ENCODE measurements around the gene SF3B5.
A peak's percentile ranks its signal among the peaks of the same experiment; 100 is the strongest.
"Not testable (repeated sequence)": the region's sequence is repeated elsewhere in the genome, so short reads cannot be mapped to it uniquely, and the experiment has no call there.

Gene SF3B5

DNA sequence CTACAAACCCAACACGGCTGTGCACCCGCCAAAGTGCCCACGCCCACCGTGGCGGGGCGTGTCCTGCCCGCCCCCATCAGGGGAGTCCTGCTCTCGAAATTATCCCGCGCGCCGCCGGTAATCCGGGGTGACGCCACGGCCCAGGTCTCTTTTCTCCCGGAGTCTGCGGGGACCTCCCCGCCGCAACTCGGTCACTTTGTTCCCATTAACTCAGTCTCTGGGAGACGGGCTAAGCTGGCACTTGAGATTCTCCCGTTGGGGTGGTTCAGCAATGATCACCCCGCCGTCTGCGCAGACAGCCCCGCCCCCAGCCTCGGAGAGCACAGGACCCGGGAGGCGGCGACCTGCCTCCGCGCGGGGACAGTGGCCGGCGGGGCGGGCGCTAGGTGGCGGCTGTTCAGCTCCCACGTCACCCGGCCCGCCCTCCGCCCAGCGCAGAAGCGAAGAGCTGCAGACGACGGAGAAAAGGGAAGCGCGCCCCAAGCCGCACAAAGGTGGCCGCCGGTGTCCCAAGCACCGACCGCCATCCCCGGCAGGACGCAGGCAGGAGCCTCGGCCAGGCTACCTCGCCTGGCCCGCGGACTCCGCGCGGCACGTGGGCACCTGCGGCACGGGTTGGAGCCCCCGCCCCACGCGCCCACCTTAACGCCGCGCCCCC is 31.5 kb downstream of the SF3B5 start:
- peak; percentile 72 for DNase-seq (ENCODE audit: low read depth)
- H3K9me3 ChIP-seq (ENCODE audit: control insufficient read depth, low read length) = no peaks in the 10 kb centered on the region
- H3K27me3 ChIP-seq (replicated peaks; ENCODE audit: control insufficient read depth, insufficient read depth, low read length) = peaks cover 29% of the 10 kb centered on the region

GRCh38 chr6:144063246-144063743 is 32.1 kb downstream of the SF3B5 start:
- peaks cover 29% of the 10 kb centered on the region for H3K27me3 ChIP-seq (replicated peaks; ENCODE audit: control insufficient read depth, insufficient read depth, low read length)
- DNase-seq (ENCODE audit: low read depth) = no peak

More for the DNA sequence above, 31.5 kb downstream of the SF3B5 start:
- no peaks in the 10 kb centered on the region for H3K36me3 ChIP-seq (ENCODE audit: control insufficient read depth, insufficient read depth, low read length, severe bottlenecking)
- H3K4me1 ChIP-seq (ENCODE audit: control insufficient read depth, insufficient read depth, low read length) = peaks cover 7% of the 10 kb centered on the region
- H3K4me3 ChIP-seq (ENCODE audit: low read length) = peak overlapping the region; percentile 83
- H3K9ac ChIP-seq (ENCODE audit: low read length) = peak overlapping the region; percentile 46

DNA sequence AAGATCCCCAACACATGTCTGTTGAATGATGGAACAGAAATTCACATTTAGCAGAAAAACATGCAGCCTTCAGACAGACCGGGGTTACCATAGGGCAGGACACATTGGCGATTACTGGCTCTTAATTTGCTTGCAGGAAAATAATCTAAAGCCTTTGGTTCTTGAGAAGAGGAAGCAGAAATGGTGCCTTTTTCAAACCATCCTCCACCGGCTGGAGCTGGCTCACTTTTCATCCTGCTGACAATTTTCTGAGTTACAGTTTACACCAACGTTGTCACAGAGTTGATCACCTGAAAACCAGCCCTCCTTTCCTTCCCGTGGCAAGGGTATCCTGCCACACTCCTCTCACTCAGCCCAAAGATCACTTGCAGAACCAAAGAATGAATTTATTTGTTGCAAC is 32.6 kb downstream of the SF3B5 start:
- Histone ChIP-seq H3K27me3 (replicated peaks; ENCODE audit: control insufficient read depth, insufficient read depth, low read length) (peaks cover 29% of the 10 kb centered on the region), H3K9me3 (ENCODE audit: control insufficient read depth, low read length) (no peaks in the 10 kb centered on the region), H3K4me1 (ENCODE audit: control insufficient read depth, insufficient read depth, low read length) (peaks cover 7% of the 10 kb centered on the region), H3K4me3 (ENCODE audit: low read length) (no peak overlapping the region), H3K9ac (ENCODE audit: low read length) (no peak overlapping the region), H3K36me3 (ENCODE audit: control insufficient read depth, insufficient read depth, low read length, severe bottlenecking) (no peaks in the 10 kb centered on the region)
- DNase-seq (ENCODE audit: low read depth) = no peak

More at GRCh38 chr6:144063246-144063743, 32.1 kb downstream of the SF3B5 start:
- Histone ChIP-seq H3K9ac (ENCODE audit: low read length) (peak overlapping the region; percentile 44), H3K4me3 (ENCODE audit: low read length) (peak overlapping the region; percentile 83), H3K9me3 (ENCODE audit: control insufficient read depth, low read length) (no peaks in the 10 kb centered on the region), H3K4me1 (ENCODE audit: control insufficient read depth, insufficient read depth, low read length) (peaks cover 7% of the 10 kb centered on the region), H3K36me3 (ENCODE audit: control insufficient read depth, insufficient read depth, low read length, severe bottlenecking) (no peaks in the 10 kb centered on the region)

GRCh38 chr6:144059139-144059538 is 36.2 kb downstream of the SF3B5 start:
- no peaks in the 10 kb centered on the region for H3K36me3 ChIP-seq (ENCODE audit: control insufficient read depth, insufficient read depth, low read length, severe bottlenecking)
- DNase-seq (ENCODE audit: low read depth) = no peak
- peaks cover 4% of the 10 kb centered on the region for H3K4me1 ChIP-seq (ENCODE audit: control insufficient read depth, insufficient read depth, low read length)
- no peaks in the 10 kb centered on the region for H3K9me3 ChIP-seq (ENCODE audit: control insufficient read depth, low read length)
- no peak overlapping the region for H3K4me3 ChIP-seq (ENCODE audit: low read length)
- peaks cover 9% of the 10 kb centered on the region for H3K27me3 ChIP-seq (replicated peaks; ENCODE audit: control insufficient read depth, insufficient read depth, low read length)
- no peak overlapping the region for H3K9ac ChIP-seq (ENCODE audit: low read length)

DNA sequence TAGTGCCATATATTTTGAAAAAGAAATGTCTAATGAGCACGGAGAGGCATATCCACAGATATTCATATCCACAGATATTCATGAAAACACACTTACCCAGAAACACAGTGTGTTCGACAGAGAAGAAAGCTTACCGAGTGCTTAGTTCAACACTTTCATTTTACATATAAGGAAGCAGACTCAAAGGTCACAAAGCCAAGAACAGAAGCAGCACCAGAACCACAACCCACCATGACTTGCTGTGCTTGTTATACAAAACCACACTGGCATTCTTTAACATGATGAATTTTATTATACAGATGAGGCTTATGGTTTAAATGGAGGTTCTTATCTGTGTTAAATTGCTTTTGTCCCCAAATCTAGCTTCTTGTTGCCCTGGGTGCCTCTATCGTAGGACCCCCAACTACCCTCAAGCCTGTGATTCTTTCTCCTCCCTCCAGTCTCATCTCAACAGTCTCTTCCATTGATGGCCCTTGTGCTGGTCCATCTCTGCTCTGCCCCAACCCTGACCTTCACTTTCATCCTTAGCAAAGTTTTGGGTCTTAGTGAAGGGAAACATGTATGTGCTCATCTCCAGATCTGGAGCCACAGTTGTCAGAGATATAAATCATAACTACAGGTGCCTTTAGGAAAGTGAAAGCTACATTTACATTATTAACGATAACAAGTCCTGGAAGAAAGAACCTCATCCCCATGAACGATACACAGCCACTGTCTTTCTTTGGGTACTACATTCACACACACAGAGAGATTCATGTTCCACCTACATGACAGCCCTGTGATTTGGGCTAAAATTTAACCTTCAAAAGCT is 40.0 kb downstream of the SF3B5 start:
- Histone ChIP-seq H3K4me3 (ENCODE audit: low read length) (no peak overlapping the region), H3K9me3 (ENCODE audit: control insufficient read depth, low read length) (no peaks in the 10 kb centered on the region), H3K27me3 (replicated peaks; ENCODE audit: control insufficient read depth, insufficient read depth, low read length) (no peaks in the 10 kb centered on the region), H3K36me3 (ENCODE audit: control insufficient read depth, insufficient read depth, low read length, severe bottlenecking) (no peaks in the 10 kb centered on the region), H3K4me1 (ENCODE audit: control insufficient read depth, insufficient read depth, low read length) (no peaks in the 10 kb centered on the region), H3K9ac (ENCODE audit: low read length) (no peak overlapping the region)
- DNase-seq (ENCODE audit: low read depth) = no peak

DNA sequence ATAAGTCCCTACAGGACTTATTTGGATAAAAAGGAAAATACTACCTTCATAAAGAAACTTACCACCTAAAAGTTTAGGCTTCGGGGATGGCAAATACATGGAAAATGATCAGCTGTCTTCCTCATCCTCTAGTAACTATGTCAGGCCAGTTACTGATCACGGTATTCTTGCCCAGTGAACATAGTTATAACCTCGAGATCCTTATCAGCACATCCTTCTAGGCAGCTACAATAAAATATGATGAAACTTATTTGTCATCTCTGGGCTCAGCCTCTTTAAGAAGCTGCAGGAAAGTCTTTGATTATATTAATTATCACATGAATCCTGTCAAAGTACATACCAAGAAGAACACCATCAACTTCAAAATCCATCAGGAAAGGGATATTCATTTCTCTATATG is 41.8 kb downstream of the SF3B5 start:
- Histone ChIP-seq H3K4me3 (ENCODE audit: low read length) (no peak overlapping the region), H3K36me3 (ENCODE audit: control insufficient read depth, insufficient read depth, low read length, severe bottlenecking) (no peaks in the 10 kb centered on the region), H3K4me1 (ENCODE audit: control insufficient read depth, insufficient read depth, low read length) (no peaks in the 10 kb centered on the region), H3K9ac (ENCODE audit: low read length) (no peak overlapping the region), H3K9me3 (ENCODE audit: control insufficient read depth, low read length) (peaks cover 5% of the 10 kb centered on the region), H3K27me3 (replicated peaks; ENCODE audit: control insufficient read depth, insufficient read depth, low read length) (no peaks in the 10 kb centered on the region)
- DNase-seq (ENCODE audit: low read depth) = no peak

DNA sequence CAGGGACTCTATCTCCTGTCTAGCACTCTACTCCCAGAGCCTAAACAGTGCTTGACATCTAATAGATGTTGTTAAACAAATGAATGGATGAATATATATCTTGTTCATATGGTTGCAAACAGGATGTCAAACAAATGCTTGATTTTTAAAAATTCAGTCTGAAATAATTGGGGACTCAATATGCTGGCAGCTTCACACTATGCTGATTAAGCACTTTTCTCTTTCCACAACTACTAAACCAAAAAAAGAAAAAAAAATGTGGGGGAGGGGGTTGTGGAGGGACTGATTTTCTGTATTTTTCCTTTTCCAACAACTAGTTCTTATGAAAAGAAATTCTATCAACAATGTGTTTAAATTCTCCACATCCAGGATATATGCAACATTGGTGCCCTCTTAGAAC is 42.9 kb downstream of the SF3B5 start:
- Histone ChIP-seq H3K9ac (ENCODE audit: low read length) (no peak overlapping the region), H3K9me3 (ENCODE audit: control insufficient read depth, low read length) (peaks cover 8% of the 10 kb centered on the region), H3K4me1 (ENCODE audit: control insufficient read depth, insufficient read depth, low read length) (no peaks in the 10 kb centered on the region), H3K27me3 (replicated peaks; ENCODE audit: control insufficient read depth, insufficient read depth, low read length) (no peaks in the 10 kb centered on the region), H3K36me3 (ENCODE audit: control insufficient read depth, insufficient read depth, low read length, severe bottlenecking) (no peaks in the 10 kb centered on the region), H3K4me3 (ENCODE audit: low read length) (no peak overlapping the region)
- DNase-seq (ENCODE audit: low read depth) = no peak

DNA sequence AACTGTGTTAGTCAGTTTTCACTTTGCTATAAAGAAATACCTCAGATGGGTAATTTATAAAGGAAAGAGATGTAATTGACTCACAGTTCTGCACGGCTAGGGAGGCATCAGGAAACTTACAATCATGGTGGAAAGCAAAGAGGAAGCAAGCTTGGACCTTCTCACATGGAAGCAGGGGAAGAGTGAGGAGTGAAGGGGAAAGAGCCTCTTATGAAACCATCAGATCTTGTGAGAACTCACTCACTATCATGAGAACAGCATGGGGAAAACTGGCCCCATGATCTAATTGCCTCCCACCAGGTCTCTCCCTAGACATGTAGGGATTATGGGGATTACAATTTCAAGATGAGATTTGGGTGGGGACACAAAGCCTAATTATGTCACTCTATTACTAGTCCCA is 46.0 kb downstream of the SF3B5 start:
- Histone ChIP-seq H3K9me3 (ENCODE audit: control insufficient read depth, low read length) (peaks cover 8% of the 10 kb centered on the region), H3K4me3 (ENCODE audit: low read length) (no peak overlapping the region), H3K4me1 (ENCODE audit: control insufficient read depth, insufficient read depth, low read length) (no peaks in the 10 kb centered on the region), H3K36me3 (ENCODE audit: control insufficient read depth, insufficient read depth, low read length, severe bottlenecking) (no peaks in the 10 kb centered on the region), H3K9ac (ENCODE audit: low read length) (no peak overlapping the region), H3K27me3 (replicated peaks; ENCODE audit: control insufficient read depth, insufficient read depth, low read length) (no peaks in the 10 kb centered on the region)
- no peak for DNase-seq (ENCODE audit: low read depth)

DNA sequence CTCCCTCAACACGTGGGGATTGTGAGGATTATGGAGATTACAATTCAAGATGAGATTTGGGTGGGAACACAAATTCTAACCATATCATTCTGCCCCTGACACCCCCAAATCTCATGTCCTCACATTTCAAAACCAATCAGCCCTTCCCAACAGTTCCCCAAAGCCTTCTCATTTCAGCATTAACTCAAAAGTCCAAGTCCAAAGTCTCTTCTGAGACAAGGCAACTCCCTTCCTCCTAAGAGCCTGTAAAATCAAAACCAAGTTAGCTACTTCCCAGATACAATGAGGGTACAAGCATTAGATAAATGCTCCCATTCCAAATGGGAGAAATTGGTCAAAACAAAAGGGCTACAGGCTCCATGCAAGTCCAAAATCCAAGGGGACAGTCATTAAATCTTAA is 47.7 kb downstream of the SF3B5 start:
- Histone ChIP-seq H3K4me1 (ENCODE audit: control insufficient read depth, insufficient read depth, low read length) (no peaks in the 10 kb centered on the region), H3K9me3 (ENCODE audit: control insufficient read depth, low read length) (peaks cover 8% of the 10 kb centered on the region), H3K9ac (ENCODE audit: low read length) (no peak overlapping the region), H3K27me3 (replicated peaks; ENCODE audit: control insufficient read depth, insufficient read depth, low read length) (no peaks in the 10 kb centered on the region), H3K36me3 (ENCODE audit: control insufficient read depth, insufficient read depth, low read length, severe bottlenecking) (no peaks in the 10 kb centered on the region), H3K4me3 (ENCODE audit: low read length) (no peak overlapping the region)
- no peak for DNase-seq (ENCODE audit: low read depth)

DNA sequence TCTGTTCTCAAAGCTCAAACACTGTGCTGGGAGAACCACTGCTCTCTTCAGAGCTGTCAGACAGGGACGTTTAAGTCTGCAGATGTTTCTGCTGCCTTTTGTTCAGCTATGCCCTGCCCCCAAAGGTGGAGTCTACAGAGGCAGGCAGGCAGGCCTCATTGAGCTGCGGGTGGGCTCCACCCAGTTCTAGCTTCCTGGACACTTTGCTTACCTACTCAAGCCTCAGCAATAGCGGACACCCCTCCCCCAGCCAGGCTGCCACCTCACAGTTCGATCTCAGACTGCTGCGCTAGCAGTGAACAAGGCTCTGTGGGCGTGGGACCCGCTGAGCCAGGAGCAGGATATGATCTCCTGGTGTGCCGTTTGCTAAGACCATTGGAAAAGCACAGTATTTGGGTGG is 48.7 kb downstream of the SF3B5 start:
- DNase-seq (ENCODE audit: low read depth); H3K27me3 ChIP-seq (replicated peaks; ENCODE audit: control insufficient read depth, insufficient read depth, low read length); H3K4me3 ChIP-seq (ENCODE audit: low read length); H3K36me3 ChIP-seq (ENCODE audit: control insufficient read depth, insufficient read depth, low read length, severe bottlenecking); H3K9me3 ChIP-seq (ENCODE audit: control insufficient read depth, low read length); H3K4me1 ChIP-seq (ENCODE audit: control insufficient read depth, insufficient read depth, low read length); H3K9ac ChIP-seq (ENCODE audit: low read length): not testable (repeated sequence)

DNA sequence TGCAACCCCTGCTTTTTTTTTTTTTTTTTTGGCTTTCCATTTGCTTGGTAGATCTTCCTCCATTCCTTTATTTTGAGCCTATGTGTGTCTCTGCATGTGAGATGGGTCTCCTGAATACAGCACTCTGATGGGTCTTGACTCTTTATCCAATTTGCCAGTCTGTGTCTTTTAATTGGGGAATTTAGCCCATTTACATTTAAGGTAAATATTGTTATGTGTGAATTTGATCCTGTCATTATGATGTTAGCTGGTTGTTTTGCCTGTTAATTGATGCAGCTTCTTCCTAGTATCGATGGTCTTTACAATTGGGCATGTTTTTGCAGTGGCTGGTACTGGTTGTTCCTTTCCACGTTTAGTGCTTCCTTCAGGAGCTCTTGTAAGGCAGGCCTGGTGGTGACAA is 50.4 kb downstream of the SF3B5 start:
- DNase-seq (ENCODE audit: low read depth) = not testable (repeated sequence)

More for the DNA sequence above, 50.4 kb downstream of the SF3B5 start:
- H3K9ac ChIP-seq (ENCODE audit: low read length); H3K4me1 ChIP-seq (ENCODE audit: control insufficient read depth, insufficient read depth, low read length); H3K4me3 ChIP-seq (ENCODE audit: low read length); H3K27me3 ChIP-seq (replicated peaks; ENCODE audit: control insufficient read depth, insufficient read depth, low read length); H3K9me3 ChIP-seq (ENCODE audit: control insufficient read depth, low read length); H3K36me3 ChIP-seq (ENCODE audit: control insufficient read depth, insufficient read depth, low read length, severe bottlenecking): not testable (repeated sequence)
